Stimulated activated naive CD8-positive, alpha-beta T cell treated with anti-CD3 and anti-CD28 coated beads, Interleukin-15, amount 100 ng/mL, for 72 hours (primary cell): Measurements from ENCODE around the gene HSPB2.
A peak's percentile ranks its signal among the peaks of the same experiment; 100 is the strongest.

Experiments
- ATAC-seq: fragments of 150-1000 bp; cut with Tn5 transposase; 2 replicates; pipeline ENCODE4 v1.10.0; 2021; ENCODE audit warnings: mild to moderate bottlenecking, moderate library complexity
- DNase-seq, 2 donors: peaks; one replicate each; pipeline ENCODE4 v3.0.0; 2021 to 2022
- H3K27ac Mint-ChIP-seq, 2 donors: one replicate each; pipeline ENCODE4 v1.8.0; 2022; ENCODE audit warnings: mild to moderate bottlenecking in 2 of 2, mixed read lengths in 2 of 2, moderate library complexity in 2 of 2
- H3K27me3 Mint-ChIP-seq: one replicate; pipeline ENCODE4 v1.8.0; 2022; ENCODE audit warnings: mixed read lengths
- H3K4me1 Mint-ChIP-seq: one replicate; pipeline ENCODE4 v1.8.0; 2022; ENCODE audit warnings: mild to moderate bottlenecking, mixed read lengths
- H3K4me3 Mint-ChIP-seq, 2 donors: one replicate each; pipeline ENCODE4 v1.8.0; 2022; ENCODE audit warnings: mild to moderate bottlenecking in 2 of 2, mixed read lengths in 2 of 2, moderate library complexity in 1 of 2
- H3K9me3 Mint-ChIP-seq, 2 donors: one replicate each; pipeline ENCODE4 v1.8.0; 2022; ENCODE audit warnings: mixed read lengths in 2 of 2

The HSPB2 gene

GRCh38 chr11:111909378-111909777 is 3.2 kb upstream of the HSPB2 start:
- Mint-ChIP-seq H3K9me3 (peaks cover 0 to 6% of the 10 kb centered on the region in 2 donors), H3K4me3 (no peak overlapping the region), H3K27me3 (peaks cover 45% of the 10 kb centered on the region), H3K27ac (peak overlapping the region in 1 of 2 donors; percentile 19), H3K4me1 (no peaks in the 10 kb centered on the region)
- ATAC-seq (no peak), DNase-seq (no peak)

GRCh38 chr11:111910676-111911562 is 1.6 kb upstream of the HSPB2 start:
- peaks cover 56% of the 10 kb centered on the region for H3K27me3 Mint-ChIP-seq
- DNase-seq (no peak), ATAC-seq (no peak)
- no peaks in the 10 kb centered on the region for H3K9me3 Mint-ChIP-seq
- H3K4me3 Mint-ChIP-seq, result no peak overlapping the region
- no peak overlapping the region for H3K27ac Mint-ChIP-seq
- no peaks in the 10 kb centered on the region for H3K4me1 Mint-ChIP-seq

GRCh38 chr11:111911563-111912401 is 752 bp upstream of the HSPB2 start, which contains the start of gene CRYAB:
TSS of gene CRYAB (minus strand) at chr11:111911770. CDS start at chr11:111911724, 46 bp downstream.
- ATAC-seq (no peak), DNase-seq (no peak)
- H3K27ac Mint-ChIP-seq, result no peak within 1 kb of the TSS
- H3K9me3 Mint-ChIP-seq, result no peaks in the 10 kb centered on the region
- H3K4me3 Mint-ChIP-seq, result no peak within 1 kb of the TSS
- no peaks in the 10 kb centered on the region for H3K4me1 Mint-ChIP-seq
- H3K27me3 Mint-ChIP-seq, result peaks cover 64% of the 10 kb centered on the region

- Mint-ChIP-seq H3K27me3 (peaks cover 72% of the 10 kb centered on the region), H3K9me3 (no peaks in the 10 kb centered on the region), H3K4me1 (no peaks in the 10 kb centered on the region), H3K4me3 (no peak overlapping the region), H3K27ac (no peak overlapping the region)
- ATAC-seq, result no peak
- no peak for DNase-seq
These were observed 712 bp downstream of the HSPB2 start for GRCh38 chr11:111913031-111913861.

GRCh38 chr11:111913997-111914396 is 1.5 kb downstream of the HSPB2 start:
- H3K27me3 Mint-ChIP-seq, result peaks cover 72% of the 10 kb centered on the region
- DNase-seq (no peak), ATAC-seq (no peak)
- no peaks in the 10 kb centered on the region for H3K9me3 Mint-ChIP-seq
- H3K4me3 Mint-ChIP-seq, result no peak overlapping the region
- H3K27ac Mint-ChIP-seq, result no peak overlapping the region
- H3K4me1 Mint-ChIP-seq, result no peaks in the 10 kb centered on the region

- Mint-ChIP-seq H3K9me3 (no peaks in the 10 kb centered on the region), H3K4me1 (no peaks in the 10 kb centered on the region), H3K27ac (peak overlapping the region in 1 of 2 donors; percentile 34), H3K4me3 (no peak overlapping the region), H3K27me3 (peaks cover 59% of the 10 kb centered on the region)
- no peak for ATAC-seq
- no peak for DNase-seq
These were observed 4.2 kb downstream of the HSPB2 start for GRCh38 chr11:111916768-111917167.

- ATAC-seq, result no peak
- H3K27ac Mint-ChIP-seq, result no peak overlapping the region
- H3K4me1 Mint-ChIP-seq, result no peaks in the 10 kb centered on the region
- H3K9me3 Mint-ChIP-seq, result no peaks in the 10 kb centered on the region
- H3K4me3 Mint-ChIP-seq, result no peak overlapping the region
- peaks cover 54% of the 10 kb centered on the region for H3K27me3 Mint-ChIP-seq
- DNase-seq, result no peak
These were observed 4.8 kb downstream of the HSPB2 start for GRCh38 chr11:111917312-111917711.

GRCh38 chr11:111917788-111918187 is 5.3 kb downstream of the HSPB2 start:
- Mint-ChIP-seq H3K27me3 (peaks cover 49% of the 10 kb centered on the region), H3K9me3 (no peaks in the 10 kb centered on the region), H3K4me1 (peaks cover under 1% of the 10 kb centered on the region), H3K4me3 (no peak overlapping the region), H3K27ac (peak overlapping the region in 1 of 2 donors; percentile 12)
- ATAC-seq (no peak), DNase-seq (no peak)

GRCh38 chr11:111918390-111919256 is 6.1 kb downstream of the HSPB2 start, which contains the start of gene C11orf52:
TSS of gene C11orf52 (plus strand) at chr11:111918913. CDS start at chr11:111918973, 60 bp downstream.
- H3K27me3 Mint-ChIP-seq, result peaks cover 46% of the 10 kb centered on the region

GRCh38 chr11:111920908-111921307 is 8.4 kb downstream of the HSPB2 start:
- ATAC-seq (no peak), DNase-seq (no peak)
- H3K4me3 Mint-ChIP-seq, result no peak overlapping the region
- no peak overlapping the region for H3K27ac Mint-ChIP-seq
- H3K4me1 Mint-ChIP-seq, result peaks cover 20% of the 10 kb centered on the region
- H3K9me3 Mint-ChIP-seq, result no peaks in the 10 kb centered on the region
- peaks cover 38% of the 10 kb centered on the region for H3K27me3 Mint-ChIP-seq

More at GRCh38 chr11:111918390-111919256, 6.1 kb downstream of the HSPB2 start, which contains the start of gene C11orf52:
- no peak for DNase-seq
- Mint-ChIP-seq H3K4me3 (no peak within 1 kb of the TSS), H3K4me1 (peaks cover 9% of the 10 kb centered on the region), H3K27ac (peak within 1 kb of the TSS in 1 of 2 donors; percentile 12), H3K9me3 (no peaks in the 10 kb centered on the region)
- ATAC-seq, result no peak

- peaks cover 28% of the 10 kb centered on the region for H3K4me1 Mint-ChIP-seq
- ATAC-seq (no peak), DNase-seq (no peak)
- H3K27me3 Mint-ChIP-seq, result peaks cover 31% of the 10 kb centered on the region
- no peak overlapping the region for H3K4me3 Mint-ChIP-seq
- H3K9me3 Mint-ChIP-seq, result no peaks in the 10 kb centered on the region
- no peak overlapping the region for H3K27ac Mint-ChIP-seq
These were observed 9.2 kb downstream of the HSPB2 start for GRCh38 chr11:111921541-111922230.

GRCh38 chr11:111922803-111923202 is 10.3 kb downstream of the HSPB2 start:
- Mint-ChIP-seq H3K27me3 (peaks cover 22% of the 10 kb centered on the region), H3K27ac (no peak overlapping the region), H3K4me3 (no peak overlapping the region), H3K4me1 (peaks cover 37% of the 10 kb centered on the region), H3K9me3 (no peaks in the 10 kb centered on the region)
- ATAC-seq, result no peak
- DNase-seq, result no peak

GRCh38 chr11:111923351-111923788 is 10.8 kb downstream of the HSPB2 start:
- peaks cover 37% of the 10 kb centered on the region for H3K4me1 Mint-ChIP-seq
- H3K27me3 Mint-ChIP-seq, result peaks cover 22% of the 10 kb centered on the region
- DNase-seq, result no peak
- H3K27ac Mint-ChIP-seq, result no peak overlapping the region
- H3K4me3 Mint-ChIP-seq, result no peak overlapping the region
- ATAC-seq, result no peak
- no peaks in the 10 kb centered on the region for H3K9me3 Mint-ChIP-seq

GRCh38 chr11:111923951-111924350 is 11.4 kb downstream of the HSPB2 start:
- DNase-seq, result no peak
- Mint-ChIP-seq H3K27me3 (peaks cover 22% of the 10 kb centered on the region), H3K27ac (no peak overlapping the region), H3K4me1 (peaks cover 37% of the 10 kb centered on the region), H3K4me3 (peak overlapping the region in 1 of 2 donors; percentile 14), H3K9me3 (no peaks in the 10 kb centered on the region)
- ATAC-seq, result no peak
